Activated CD4-positive, alpha-beta T cell treated with anti-CD3 and anti-CD28 coated beads for 48 hours (primary cell): ENCODE data around the gene CBX3.
A peak's percentile ranks its signal among the peaks of the same experiment; 100 is the strongest.
"Not testable (repeated sequence)": the region's sequence is repeated elsewhere in the genome, so short reads cannot be mapped to it uniquely, and the experiment has no call there.

Source experiments
- DNase-seq: peaks from one replicate; pipeline ENCODE4 v3.0.0-alpha.2; 2020

Gene CBX3

GRCh38 chr7:26171601-26172000 is 29.9 kb upstream of the CBX3 start:
- no peak for DNase-seq

GRCh38 chr7:26172048-26172447 is 29.5 kb upstream of the CBX3 start:
- no peak for DNase-seq

DNA sequence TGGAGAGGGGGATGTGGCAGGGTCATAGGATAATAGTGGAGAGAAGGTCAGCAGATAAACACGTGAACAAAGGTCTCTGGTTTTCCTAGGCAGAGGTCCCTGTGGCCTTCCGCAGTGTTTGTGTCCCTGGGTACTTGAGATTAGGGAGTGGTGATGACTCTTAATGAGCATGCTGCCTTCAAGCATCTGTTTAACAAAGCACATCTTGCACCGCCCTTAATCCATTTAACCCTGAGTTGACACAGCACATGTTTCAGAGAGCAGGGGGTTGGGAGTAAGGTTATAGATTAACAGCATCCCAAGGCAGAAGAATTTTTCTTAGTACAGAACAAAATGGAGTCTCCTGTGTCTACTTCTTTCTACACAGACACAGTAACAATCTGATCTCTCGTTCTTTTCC is 25.6 kb upstream of the CBX3 start:
- DNase-seq = not testable (repeated sequence)

DNA sequence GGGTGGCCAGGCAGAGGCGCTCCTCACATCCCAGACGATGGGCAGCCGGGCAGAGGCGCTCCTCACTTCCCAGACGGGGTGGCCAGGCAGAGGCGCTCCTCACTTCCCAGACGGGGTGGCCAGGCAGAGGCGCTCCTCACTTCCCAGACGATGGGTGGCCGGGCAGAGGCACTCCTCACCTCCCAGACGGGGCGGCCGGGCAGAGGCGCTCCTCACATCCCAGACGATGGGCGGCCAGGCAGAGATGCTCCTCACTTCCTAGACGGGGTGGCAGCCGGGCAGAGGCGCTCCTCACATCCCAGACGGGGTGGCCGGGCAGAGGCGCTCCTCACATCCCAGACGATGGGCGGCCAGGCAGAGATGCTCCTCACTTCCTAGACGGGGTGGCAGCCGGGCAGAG is 24.8 kb upstream of the CBX3 start:
- DNase-seq = not testable (repeated sequence)

DNA sequence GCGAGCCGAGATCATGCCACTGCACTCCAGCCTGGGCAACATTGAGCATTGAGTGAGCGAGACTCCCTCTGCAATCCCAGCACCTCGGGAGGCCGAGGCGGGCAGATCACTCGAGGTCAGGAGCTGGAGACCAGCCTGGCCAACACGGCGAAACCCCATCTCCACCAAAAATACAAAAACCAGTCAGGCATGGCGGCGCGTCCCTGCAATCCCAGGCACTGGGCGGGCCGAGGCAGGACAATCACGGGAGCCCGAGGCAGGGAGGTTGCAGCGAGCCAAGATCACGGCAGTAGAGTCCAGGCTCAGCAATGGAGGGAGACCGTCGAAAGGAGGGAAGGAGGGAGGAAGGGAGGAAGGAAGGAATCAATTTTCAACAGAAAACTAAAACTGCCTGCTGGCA is 24.3 kb upstream of the CBX3 start:
- DNase-seq = not testable (repeated sequence)

- DNase-seq = no peak
These were observed 23.1 kb upstream of the CBX3 start for GRCh38 chr7:26178272-26178960.

- DNase-seq = no peak
These were observed 22.1 kb upstream of the CBX3 start for GRCh38 chr7:26179422-26179821.

GRCh38 chr7:26179826-26180497 is 21.6 kb upstream of the CBX3 start:
- no peak for DNase-seq

GRCh38 chr7:26180792-26181198 is 20.8 kb upstream of the CBX3 start:
- DNase-seq = no peak

DNA sequence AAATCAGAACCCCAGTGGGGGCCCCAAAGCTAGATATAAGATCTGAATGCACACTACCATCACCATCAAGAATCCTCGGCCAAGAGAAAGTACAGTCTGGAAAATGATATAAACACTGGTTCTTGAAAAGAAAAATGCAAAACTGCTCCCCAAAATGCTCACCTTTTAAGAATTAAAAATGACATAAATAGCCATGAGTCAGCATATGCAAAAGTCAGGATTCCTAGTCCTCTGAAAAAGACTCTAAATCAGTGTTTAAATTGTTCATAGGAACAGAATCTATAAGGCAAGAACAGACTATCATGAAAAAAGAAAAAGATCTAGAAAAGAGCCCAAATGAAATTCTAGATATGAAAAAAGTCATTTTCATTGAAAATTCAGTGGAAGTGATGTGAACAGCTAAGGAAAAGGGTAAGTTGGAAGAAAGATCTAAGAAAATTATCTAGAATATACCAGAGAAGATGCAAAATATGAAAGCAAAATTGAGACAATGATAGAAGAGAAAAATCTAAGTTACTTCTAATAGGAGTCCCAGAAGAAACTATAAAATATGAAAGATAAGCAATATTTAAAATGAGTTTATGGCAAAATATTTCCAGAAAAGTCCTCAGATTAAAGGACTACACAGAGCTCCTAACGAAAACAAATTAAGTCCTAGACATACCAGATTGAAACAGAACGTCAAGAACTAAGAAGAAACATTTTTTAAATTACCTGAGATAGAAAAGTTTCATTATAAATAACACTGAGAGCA is 19.9 kb upstream of the CBX3 start:
- DNase-seq = no peak

DNA sequence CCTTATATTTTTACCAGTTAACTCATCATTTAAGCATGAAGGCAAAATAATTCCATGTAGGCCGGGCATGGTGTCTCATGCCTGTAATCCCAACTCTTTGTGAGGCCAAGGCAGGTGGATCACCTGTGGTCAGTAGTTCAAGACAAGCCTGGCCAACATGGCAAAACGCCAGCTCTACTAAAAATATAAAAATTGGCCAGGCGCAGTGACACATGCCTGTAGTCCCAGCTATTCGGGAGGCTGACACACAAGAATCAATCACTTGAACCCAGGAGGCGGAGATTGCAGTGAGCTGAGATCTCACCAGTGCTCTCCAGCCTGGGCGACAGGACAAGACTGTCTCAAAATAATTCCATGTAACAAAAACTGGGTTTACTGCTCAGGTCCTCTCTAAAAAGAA is 19.3 kb upstream of the CBX3 start:
- DNase-seq = no peak

DNA sequence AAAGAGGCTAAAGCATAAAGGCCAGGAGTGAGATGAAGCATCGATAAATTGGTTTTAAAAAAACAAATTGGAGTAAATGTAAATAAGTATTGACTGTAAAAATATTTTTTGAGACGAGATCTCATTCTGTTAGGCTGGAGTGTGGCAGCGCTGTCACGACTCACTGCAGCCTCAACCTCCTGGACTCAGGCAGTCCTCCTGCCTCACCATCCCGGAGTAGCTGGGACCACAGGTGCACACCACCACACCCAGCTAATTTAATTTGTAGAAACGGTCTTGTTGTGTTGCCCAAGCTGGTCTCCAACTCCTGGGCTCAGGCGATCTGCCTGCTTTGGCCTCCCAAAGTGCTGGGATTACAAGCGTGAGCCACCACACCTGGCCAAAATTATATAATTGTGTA is 18.8 kb upstream of the CBX3 start:
- no peak for DNase-seq

GRCh38 chr7:26183545-26184280 is 17.8 kb upstream of the CBX3 start:
- no peak for DNase-seq

DNA sequence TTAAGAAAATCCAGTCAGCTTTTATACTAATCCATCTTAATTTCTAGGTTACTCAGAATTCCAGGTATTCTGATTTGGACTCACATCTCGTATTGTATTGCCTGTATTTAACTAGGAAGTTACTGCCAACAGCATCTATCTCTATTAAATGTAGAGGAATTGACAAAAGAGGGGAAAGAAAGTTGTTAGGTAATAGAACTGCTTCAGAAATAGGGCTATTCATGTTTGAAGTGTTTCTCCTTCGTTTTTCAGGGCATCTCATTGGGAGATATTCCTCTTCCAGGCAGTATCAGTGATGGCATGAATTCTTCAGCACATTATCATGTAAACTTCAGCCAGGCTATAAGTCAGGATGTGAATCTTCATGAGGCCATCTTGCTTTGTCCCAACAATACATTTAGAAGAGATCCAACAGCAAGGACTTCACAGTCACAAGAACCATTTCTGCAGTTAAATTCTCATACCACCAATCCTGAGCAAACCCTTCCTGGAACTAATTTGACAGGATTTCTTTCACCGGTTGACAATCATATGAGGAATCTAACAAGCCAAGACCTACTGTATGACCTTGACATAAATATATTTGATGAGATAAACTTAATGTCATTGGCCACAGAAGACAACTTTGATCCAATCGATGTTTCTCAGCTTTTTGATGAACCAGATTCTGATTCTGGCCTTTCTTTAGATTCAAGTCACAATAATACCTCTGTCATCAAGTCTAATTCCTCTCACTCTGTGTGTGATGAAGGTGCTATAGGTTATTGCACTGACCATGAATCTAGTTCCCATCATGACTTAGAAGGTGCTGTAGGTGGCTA is 17.1 kb upstream of the CBX3 start:
- DNase-seq = not testable (repeated sequence)

- no peak for DNase-seq
These were observed 16.3 kb upstream of the CBX3 start for GRCh38 chr7:26185131-26185843.

DNA sequence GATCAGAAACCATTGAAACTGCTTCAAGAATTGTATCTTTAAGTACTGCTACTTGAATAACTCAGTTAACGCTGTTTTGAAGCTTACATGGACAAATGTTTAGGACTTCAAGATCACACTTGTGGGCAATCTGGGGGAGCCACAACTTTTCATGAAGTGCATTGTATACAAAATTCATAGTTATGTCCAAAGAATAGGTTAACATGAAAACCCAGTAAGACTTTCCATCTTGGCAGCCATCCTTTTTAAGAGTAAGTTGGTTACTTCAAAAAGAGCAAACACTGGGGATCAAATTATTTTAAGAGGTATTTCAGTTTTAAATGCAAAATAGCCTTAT is 15.7 kb upstream of the CBX3 start:
- no peak for DNase-seq

DNA sequence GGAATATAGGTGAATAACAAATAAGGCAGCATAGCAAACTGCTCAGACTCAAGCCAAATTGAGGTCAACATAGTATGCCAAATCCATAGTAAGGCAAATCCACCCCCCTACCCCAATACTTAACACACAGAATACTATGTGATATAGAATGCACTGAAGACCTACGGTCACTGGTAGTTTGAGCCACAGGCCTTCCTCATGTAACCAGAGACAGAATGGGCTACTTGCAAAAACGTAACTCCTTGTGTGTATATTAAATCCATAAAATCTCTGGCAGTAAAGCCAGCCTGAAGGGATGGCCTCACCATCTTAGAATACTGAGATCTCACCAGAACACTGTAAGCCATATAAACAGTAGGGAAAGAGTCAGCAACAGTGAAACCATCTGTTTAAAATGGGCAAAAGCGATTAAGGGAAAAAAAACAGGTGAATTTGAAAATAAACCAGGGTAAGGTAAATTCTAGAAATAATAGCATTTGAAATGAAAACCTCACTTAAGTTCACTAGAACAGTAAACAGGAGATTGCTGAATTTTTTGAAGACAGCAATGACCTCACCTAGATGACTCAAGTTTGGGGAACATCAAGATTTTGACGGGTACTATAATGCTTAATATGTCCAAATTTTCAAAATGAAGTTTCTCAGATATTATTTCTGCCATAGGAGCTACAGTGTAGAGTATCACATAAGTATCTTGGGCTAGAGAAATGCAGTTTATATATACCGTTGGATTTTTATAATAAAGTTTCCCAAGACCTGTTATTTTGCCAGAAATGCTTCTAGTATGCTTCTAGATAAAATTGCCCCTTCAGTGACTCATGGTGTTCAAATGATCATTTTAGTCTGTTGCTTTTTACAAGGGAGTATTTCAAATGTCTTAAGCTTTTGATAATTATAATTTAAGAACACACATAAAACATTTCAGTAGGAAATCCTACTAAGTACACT is 14.9 kb upstream of the CBX3 start:
- DNase-seq = no peak

GRCh38 chr7:26187380-26188205 is 14.0 kb upstream of the CBX3 start:
- peak; percentile 41 for DNase-seq

- DNase-seq = peak; percentile 50
These were observed 13.2 kb upstream of the CBX3 start for GRCh38 chr7:26188206-26188956.
